ENCODE data around the gene CFDP1. TPM values are rescaled to one million over a fixed set of nuclear protein-coding genes. Genes with fewer than 3 reads are reported as not detected.

The CFDP1 gene
- total RNA-seq, 2 donors from 2014 or later, result 29.1 to 49.5 TPM

DNA sequence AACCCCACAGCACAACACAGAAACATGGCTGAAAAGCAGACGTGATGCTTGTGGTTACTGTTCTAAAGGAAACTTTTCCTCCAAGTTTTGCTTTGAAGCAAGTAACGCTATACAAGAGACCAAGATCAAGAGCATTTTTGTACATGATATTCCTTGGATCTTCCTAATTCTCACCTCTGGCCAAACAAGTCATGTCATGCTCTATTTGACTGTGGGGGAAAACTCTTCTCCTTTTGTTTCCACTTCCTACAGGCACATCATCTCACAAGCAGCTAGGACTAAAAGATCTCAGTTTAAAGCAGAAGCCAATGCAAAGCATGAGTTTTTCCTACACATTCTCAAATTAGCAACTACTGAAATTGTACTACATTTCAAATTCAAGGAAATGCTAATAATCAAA is 50.7 kb downstream of the CFDP1 start:
- ATAC-seq (no peak), DNase-seq (ENCODE audit: low spot score) (no peak)
- Mint-ChIP-seq H3K27me3 (peaks cover 11% of the 10 kb centered on the region in 2 donors), H3K36me3 (peaks cover 16% of the 10 kb centered on the region), H3K4me1 (ENCODE audit: low read depth in 2 of 2) (peaks cover 26 to 38% of the 10 kb centered on the region in 2 donors), H3K4me3 (no peak overlapping the region), H3K27ac (no peak overlapping the region), H3K9me3 (no peaks in the 10 kb centered on the region)

- no peak for ATAC-seq
- no peaks in the 10 kb centered on the region for H3K9me3 Mint-ChIP-seq
- peaks cover 16% of the 10 kb centered on the region for H3K36me3 Mint-ChIP-seq
- no peak for DNase-seq (ENCODE audit: low spot score)
- H3K4me3 Mint-ChIP-seq, result no peak overlapping the region
- peaks cover 11% of the 10 kb centered on the region in 2 donors for H3K27me3 Mint-ChIP-seq
- H3K4me1 Mint-ChIP-seq (ENCODE audit: low read depth in 2 of 2), result peaks cover 29 to 39% of the 10 kb centered on the region in 2 donors
- no peak overlapping the region for H3K27ac Mint-ChIP-seq
These were observed 52.4 kb downstream of the CFDP1 start for GRCh38 chr16:75380870-75381269.

DNA sequence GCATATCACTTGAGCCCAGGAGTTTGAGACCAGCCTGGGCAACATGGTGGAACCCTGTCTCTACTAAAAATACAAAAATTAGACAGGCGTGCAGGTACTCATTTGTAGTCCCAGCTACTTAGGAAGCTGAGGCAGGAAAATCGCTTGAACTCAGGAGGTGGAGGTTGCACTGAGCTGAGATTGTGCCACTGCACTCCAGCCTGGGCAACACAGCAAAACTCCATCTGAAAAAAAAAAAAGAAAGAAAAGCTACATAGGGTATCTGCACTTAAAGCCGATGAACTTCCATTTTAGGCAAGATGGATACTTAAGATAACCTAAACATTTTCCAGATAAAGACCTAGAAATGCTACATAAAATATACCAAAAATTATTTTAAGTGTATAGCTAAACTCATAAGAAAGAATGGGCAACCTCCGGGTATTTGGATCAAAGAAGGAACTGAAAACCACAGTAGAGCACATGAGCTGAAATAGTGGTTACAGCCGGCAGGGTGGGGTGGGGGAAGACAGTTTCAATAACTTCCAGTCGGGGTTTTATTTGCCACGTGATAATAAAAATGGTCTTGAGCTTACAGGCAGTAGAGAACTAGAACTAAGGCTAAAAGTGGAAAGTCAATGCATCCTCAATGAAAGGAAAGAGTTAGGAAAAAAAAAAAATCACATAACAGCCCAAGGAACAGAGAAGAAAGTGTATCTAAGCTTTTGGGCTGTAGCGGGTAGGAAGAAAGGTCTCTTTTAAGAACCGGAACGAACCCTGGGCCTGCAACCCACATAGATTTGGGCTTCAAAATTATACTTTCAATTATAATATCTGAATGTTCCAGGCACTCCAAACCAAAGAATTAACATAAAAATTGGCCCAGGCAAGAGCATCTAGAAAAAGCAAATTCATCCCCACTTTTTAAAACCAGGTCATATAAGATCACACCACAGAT is 53.1 kb downstream of the CFDP1 start:
- Mint-ChIP-seq H3K9me3 (no peaks in the 10 kb centered on the region), H3K27me3 (peaks cover 11% of the 10 kb centered on the region in 2 donors), H3K36me3 (peaks cover 16% of the 10 kb centered on the region), H3K27ac (peak overlapping the region; percentile 22 to 53), H3K4me1 (ENCODE audit: low read depth in 2 of 2) (peaks cover 29 to 39% of the 10 kb centered on the region in 2 donors), H3K4me3 (peak overlapping the region; percentile 37)
- ATAC-seq (peak in 1 of 2 donors; percentile 58), DNase-seq (ENCODE audit: low spot score) (no peak)

DNA sequence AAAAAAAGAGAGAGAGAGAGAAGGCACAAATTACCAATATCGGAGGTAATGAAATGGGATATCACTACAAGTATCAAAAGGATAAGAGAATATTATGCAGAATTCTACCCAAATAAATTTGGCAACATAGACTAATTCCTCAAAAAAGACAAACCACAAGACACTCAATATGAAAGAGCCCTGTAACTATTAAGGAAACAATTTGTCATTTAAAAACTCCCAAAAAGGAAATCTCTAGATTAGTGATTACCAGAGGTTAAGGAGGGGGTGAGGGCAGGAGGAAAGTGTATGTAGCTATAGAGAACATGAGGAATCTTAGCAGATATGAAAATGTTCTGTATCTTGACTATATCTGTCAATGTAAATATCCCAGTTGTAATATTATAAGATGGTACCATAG is 54.0 kb downstream of the CFDP1 start:
- Mint-ChIP-seq H3K27me3 (peaks cover 11% of the 10 kb centered on the region in 2 donors), H3K4me1 (ENCODE audit: low read depth in 2 of 2) (peaks cover 29 to 39% of the 10 kb centered on the region in 2 donors), H3K27ac (peak overlapping the region; percentile 4 to 22), H3K36me3 (peaks cover 16% of the 10 kb centered on the region), H3K4me3 (peak overlapping the region; percentile 60), H3K9me3 (no peaks in the 10 kb centered on the region)
- ATAC-seq (peak; percentile 45 to 74), DNase-seq (ENCODE audit: low spot score) (no peak)

DNA sequence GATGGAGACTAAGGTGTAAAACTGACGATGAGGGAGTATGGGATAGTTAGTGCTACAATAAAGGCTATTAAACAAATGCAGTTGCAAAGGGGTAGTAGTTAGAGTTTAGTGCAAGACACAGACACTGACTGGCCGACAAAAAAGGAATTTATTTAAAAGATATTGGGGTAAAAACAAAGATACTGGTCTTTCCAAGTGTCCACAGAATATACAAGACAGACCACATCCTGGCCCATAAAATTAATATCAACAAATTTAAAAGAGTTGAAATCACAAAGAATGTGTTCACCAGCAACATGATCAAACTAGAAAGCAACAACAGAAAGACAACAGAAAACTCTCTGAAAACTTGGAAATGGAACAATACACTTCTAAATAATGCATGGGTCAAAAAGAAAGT is 54.7 kb downstream of the CFDP1 start:
- Mint-ChIP-seq H3K9me3 (no peaks in the 10 kb centered on the region), H3K27ac (no peak overlapping the region), H3K27me3 (peaks cover 11% of the 10 kb centered on the region in 2 donors), H3K4me1 (ENCODE audit: low read depth in 2 of 2) (peaks cover 29 to 39% of the 10 kb centered on the region in 2 donors), H3K36me3 (peaks cover 16% of the 10 kb centered on the region), H3K4me3 (peak overlapping the region; percentile 60)
- ATAC-seq, result no peak
- DNase-seq (ENCODE audit: low spot score), result no peak

DNA sequence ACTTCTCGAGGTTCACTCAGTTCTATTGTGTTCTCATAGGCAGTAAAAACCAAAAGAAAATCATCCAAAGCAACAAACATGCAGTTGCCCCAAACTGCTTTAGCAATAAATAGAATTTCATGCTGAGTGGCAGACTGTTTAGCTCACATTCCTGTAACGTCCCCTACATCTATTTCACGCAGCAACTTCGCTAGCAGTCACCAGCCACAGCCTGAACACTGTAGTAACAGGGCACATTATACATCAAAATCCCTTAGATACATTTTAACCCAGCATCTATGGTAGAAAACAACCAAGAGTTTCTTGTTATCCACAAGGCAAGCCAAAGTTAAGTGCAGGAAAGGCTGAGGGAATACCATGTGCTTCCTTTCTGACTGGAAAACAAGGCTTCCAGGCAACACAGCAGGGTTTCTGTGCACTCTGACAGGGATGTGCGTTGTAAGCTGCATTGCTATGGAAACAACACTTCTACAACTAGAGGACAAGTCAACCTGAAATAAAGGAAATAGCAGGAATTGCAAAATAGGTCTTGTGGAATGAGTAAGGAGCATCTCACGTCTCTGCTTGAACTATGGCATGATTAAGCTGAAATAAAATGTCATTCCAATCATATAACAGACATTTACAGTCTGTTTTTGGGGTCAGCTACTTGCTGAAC is 55.4 kb downstream of the CFDP1 start:
- ATAC-seq (peak; percentile 61 to 77), DNase-seq (ENCODE audit: low spot score) (no peak)
- peaks cover 9 to 11% of the 10 kb centered on the region in 2 donors for H3K27me3 Mint-ChIP-seq
- H3K4me1 Mint-ChIP-seq (ENCODE audit: low read depth in 2 of 2), result peaks cover 29 to 39% of the 10 kb centered on the region in 2 donors
- H3K4me3 Mint-ChIP-seq, result peak overlapping the region; percentile 60
- no peak overlapping the region for H3K27ac Mint-ChIP-seq
- no peaks in the 10 kb centered on the region for H3K9me3 Mint-ChIP-seq
- H3K36me3 Mint-ChIP-seq, result peaks cover 15% of the 10 kb centered on the region

DNA sequence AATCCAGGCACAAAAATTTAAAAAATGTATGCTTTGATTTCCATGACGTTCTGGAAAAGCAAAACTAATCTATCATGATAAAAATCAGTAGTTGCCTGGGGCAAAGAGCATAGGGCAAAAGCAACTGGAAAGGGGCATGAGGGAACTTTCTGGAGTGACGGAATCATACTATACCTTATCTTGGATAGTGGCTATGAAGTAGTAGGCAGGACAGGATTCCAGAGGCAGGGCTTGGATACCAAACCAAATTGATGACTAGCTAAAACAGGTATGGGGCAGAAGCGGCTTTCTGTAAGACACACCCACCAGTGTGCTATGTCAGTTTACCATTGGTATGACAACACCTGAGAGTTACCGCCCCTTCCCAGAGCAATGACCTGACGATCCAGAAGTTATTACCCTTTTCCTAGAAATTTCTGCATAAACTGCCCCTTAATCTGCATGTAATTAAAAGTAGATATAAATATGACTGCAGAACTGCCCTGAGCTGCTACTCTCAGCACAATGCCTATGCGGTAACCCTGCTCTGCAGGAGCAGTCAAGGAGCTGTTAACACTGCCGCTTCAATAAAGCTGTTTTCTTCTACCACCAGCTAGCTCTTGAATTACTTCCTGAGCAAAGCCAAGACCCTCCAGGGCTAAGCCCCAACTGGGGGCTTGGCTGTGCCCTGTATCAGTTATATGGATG is 56.7 kb downstream of the CFDP1 start:
- no peaks in the 10 kb centered on the region for H3K9me3 Mint-ChIP-seq
- H3K27ac Mint-ChIP-seq, result no peak overlapping the region
- H3K4me1 Mint-ChIP-seq (ENCODE audit: low read depth in 2 of 2), result peaks cover 28 to 38% of the 10 kb centered on the region in 2 donors
- H3K4me3 Mint-ChIP-seq, result no peak overlapping the region
- peaks cover 4 to 7% of the 10 kb centered on the region in 2 donors for H3K27me3 Mint-ChIP-seq
- peaks cover 9% of the 10 kb centered on the region for H3K36me3 Mint-ChIP-seq
- DNase-seq (ENCODE audit: low spot score), result no peak
- ATAC-seq, result no peak

- DNase-seq (ENCODE audit: low spot score) (no peak), ATAC-seq (no peak)
- Mint-ChIP-seq H3K4me1 (ENCODE audit: low read depth in 2 of 2) (peaks cover 14 to 19% of the 10 kb centered on the region in 2 donors), H3K9me3 (no peaks in the 10 kb centered on the region), H3K27ac (no peak overlapping the region), H3K27me3 (no peaks in the 10 kb centered on the region), H3K36me3 (peaks cover 4% of the 10 kb centered on the region), H3K4me3 (no peak overlapping the region)
These were observed 58.9 kb downstream of the CFDP1 start for GRCh38 chr16:75374388-75374787.

DNA sequence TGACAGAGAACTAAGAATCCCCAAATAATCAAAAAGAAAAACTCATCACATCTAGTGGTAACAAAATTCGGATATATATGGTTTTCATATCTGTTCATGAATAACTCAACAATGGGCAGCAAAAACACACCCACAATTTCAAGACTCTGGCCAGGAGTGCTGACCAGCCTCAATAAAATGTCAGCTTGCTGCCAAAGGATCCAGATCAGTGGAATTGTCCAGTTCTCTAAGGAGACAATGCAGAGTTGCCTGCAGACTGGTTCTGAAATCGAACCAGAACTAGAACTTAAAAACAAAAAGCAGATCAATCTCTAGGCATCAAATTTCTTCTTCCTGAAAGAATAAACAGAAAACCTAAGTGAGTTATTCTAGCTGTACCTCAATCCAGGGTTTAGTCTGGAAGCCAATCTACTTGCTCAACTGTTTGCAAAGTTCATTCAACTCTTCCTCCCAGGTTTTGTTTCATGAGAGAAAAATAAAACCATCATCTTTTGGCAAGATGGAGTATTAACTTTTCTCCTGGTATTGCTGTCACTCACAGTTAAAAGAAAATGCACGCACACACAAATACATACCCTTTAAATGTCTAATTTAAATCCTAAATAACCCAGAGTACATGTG is 61.0 kb downstream of the CFDP1 start:
- Mint-ChIP-seq H3K4me1 (ENCODE audit: low read depth in 2 of 2) (peaks cover 0 to 3% of the 10 kb centered on the region in 2 donors), H3K27ac (no peak overlapping the region), H3K36me3 (no peaks in the 10 kb centered on the region), H3K4me3 (no peak overlapping the region), H3K27me3 (no peaks in the 10 kb centered on the region), H3K9me3 (no peaks in the 10 kb centered on the region)
- ATAC-seq (no peak), DNase-seq (ENCODE audit: low spot score) (no peak)

- H3K27me3 Mint-ChIP-seq, result no peaks in the 10 kb centered on the region
- H3K4me1 Mint-ChIP-seq (ENCODE audit: low read depth in 2 of 2), result peaks cover 0 to 3% of the 10 kb centered on the region in 2 donors
- ATAC-seq, result no peak
- H3K27ac Mint-ChIP-seq, result no peak overlapping the region
- no peak for DNase-seq (ENCODE audit: low spot score)
- H3K9me3 Mint-ChIP-seq, result no peaks in the 10 kb centered on the region
- no peaks in the 10 kb centered on the region for H3K36me3 Mint-ChIP-seq
- no peak overlapping the region for H3K4me3 Mint-ChIP-seq
These were observed 62.1 kb downstream of the CFDP1 start for GRCh38 chr16:75371171-75371570.

GRCh38 chr16:75364286-75364791 is 69.0 kb downstream of the CFDP1 start:
- Mint-ChIP-seq H3K36me3 (no peaks in the 10 kb centered on the region), H3K4me1 (ENCODE audit: low read depth in 2 of 2) (no peaks in the 10 kb centered on the region), H3K27me3 (no peaks in the 10 kb centered on the region), H3K27ac (no peak overlapping the region), H3K9me3 (no peaks in the 10 kb centered on the region), H3K4me3 (no peak overlapping the region)
- no peak for ATAC-seq
- DNase-seq (ENCODE audit: low spot score), result no peak

- H3K4me3 Mint-ChIP-seq, result no peak overlapping the region
- DNase-seq (ENCODE audit: low spot score), result no peak
These were observed 70.5 kb downstream of the CFDP1 start for GRCh38 chr16:75362846-75363245.

GRCh38 chr16:75361936-75362335 is 71.4 kb downstream of the CFDP1 start:
- Mint-ChIP-seq H3K27ac (no peak overlapping the region), H3K36me3 (no peaks in the 10 kb centered on the region), H3K9me3 (no peaks in the 10 kb centered on the region), H3K4me3 (no peak overlapping the region), H3K27me3 (no peaks in the 10 kb centered on the region), H3K4me1 (ENCODE audit: low read depth in 2 of 2) (no peaks in the 10 kb centered on the region)
- DNase-seq (ENCODE audit: low spot score), result no peak
- no peak for ATAC-seq

More at GRCh38 chr16:75362846-75363245, 70.5 kb downstream of the CFDP1 start:
- Mint-ChIP-seq H3K36me3 (no peaks in the 10 kb centered on the region), H3K9me3 (no peaks in the 10 kb centered on the region), H3K4me1 (ENCODE audit: low read depth in 2 of 2) (no peaks in the 10 kb centered on the region), H3K27me3 (no peaks in the 10 kb centered on the region), H3K27ac (no peak overlapping the region)
- no peak for ATAC-seq
